Body of pancreas (tissue), 4 donors: ENCODE measurements around the gene HOTAIR. TPM values are rescaled to one million over a fixed set of nuclear protein-coding genes. Genes with fewer than 3 reads are reported as not detected.

Experiments
- ATAC-seq: fragments of 150-250 bp; one replicate; pipeline ENCODE4 v1.9.1; 2016
- DNase-seq, 4 donors: peaks; one replicate each; pipeline ENCODE4 v3.0.0-alpha.2; 2019
- H3K27ac ChIP-seq, 4 donors: fragments of 200-600 bp; sonication (generic); 1 replicate in 3 of 4; 2 replicates in 1 of 4; pipeline versions ENCODE4 v1.5.1 to v1.6.1; 2016 to 2019; ENCODE audit warnings: mild to moderate bottlenecking in 1 of 4, mixed read lengths in 1 of 4, moderate library complexity in 1 of 4
- H3K27me3 ChIP-seq, 2 donors: fragments of 200-600 bp; sonication (generic); one replicate each; pipeline ENCODE4 v1.6.0; 2016; ENCODE audit warnings: mild to moderate bottlenecking in 1 of 2
- H3K36me3 ChIP-seq, 2 donors: fragments of 200-600 bp; sonication (generic); replicated peaks in 1 of 2; 2 replicates each; pipeline ENCODE4 v1.5.1; 2016; ENCODE audit warnings: low read depth in 2 of 2; ENCODE audit not compliant: insufficient read depth in 1 of 2
- H3K4me1 ChIP-seq: fragments of 200-600 bp; sonication (generic); one replicate; pipeline ENCODE4 v1.6.0; 2016
- H3K4me3 ChIP-seq, 2 donors: fragments of 200-600 bp; sonication (generic); 1 replicate in 1 of 2; 2 replicates in 1 of 2; pipeline ENCODE4 v1.5.1; 2016 to 2019
- H3K9me3 ChIP-seq, 3 donors: fragments of 200-600 bp; sonication (generic); 1 replicate in 2 of 3; 2 replicates in 1 of 3; pipeline ENCODE4 v1.5.1; 2016
- POLR2A ChIP-seq, 3 donors: fragments of 450-650 bp; IDR thresholded peaks; one replicate each; pipeline ENCODE4 v1.6.1; 2016; ENCODE audit warnings: antibody characterized with exemption in 3 of 3, mild to moderate bottlenecking in 2 of 3
- WGBS, 2 donors: methylation state at CpG; one replicate each; pipeline ENCODE4 v1.1.5; 2017; 5-methylcytosine and 5-hydroxymethylcytosine counted together
- intact Hi-C: fragments of 100-400 bp; cut with DNase I; formaldehyde crosslinking; loops from one replicate; pipeline ENCODE4 v1.15.1; 2023
- total RNA-seq, 2 donors: library from RNA; depleted of rRNA; stranded (reverse); fragments of >200 nt; gene quantifications; one replicate each; pipeline ENCODE4 v1.1.0, GENCODE V29; 2016
- TF ChIP-seq, protein P1 (sequence below), 7 experiments: fragments of 450-650 bp in 4 of 7; fragments of 200-600 bp in 3 of 7; sonication (generic) in 3 of 7; IDR thresholded peaks; one replicate each; pipeline ENCODE4 v1.5.1; 2016 to 2019; ENCODE audit warnings: antibody characterized with exemption in 7 of 7

The HOTAIR gene
- total RNA-seq, 2 donors from 2014 or later = not detected

DNA sequence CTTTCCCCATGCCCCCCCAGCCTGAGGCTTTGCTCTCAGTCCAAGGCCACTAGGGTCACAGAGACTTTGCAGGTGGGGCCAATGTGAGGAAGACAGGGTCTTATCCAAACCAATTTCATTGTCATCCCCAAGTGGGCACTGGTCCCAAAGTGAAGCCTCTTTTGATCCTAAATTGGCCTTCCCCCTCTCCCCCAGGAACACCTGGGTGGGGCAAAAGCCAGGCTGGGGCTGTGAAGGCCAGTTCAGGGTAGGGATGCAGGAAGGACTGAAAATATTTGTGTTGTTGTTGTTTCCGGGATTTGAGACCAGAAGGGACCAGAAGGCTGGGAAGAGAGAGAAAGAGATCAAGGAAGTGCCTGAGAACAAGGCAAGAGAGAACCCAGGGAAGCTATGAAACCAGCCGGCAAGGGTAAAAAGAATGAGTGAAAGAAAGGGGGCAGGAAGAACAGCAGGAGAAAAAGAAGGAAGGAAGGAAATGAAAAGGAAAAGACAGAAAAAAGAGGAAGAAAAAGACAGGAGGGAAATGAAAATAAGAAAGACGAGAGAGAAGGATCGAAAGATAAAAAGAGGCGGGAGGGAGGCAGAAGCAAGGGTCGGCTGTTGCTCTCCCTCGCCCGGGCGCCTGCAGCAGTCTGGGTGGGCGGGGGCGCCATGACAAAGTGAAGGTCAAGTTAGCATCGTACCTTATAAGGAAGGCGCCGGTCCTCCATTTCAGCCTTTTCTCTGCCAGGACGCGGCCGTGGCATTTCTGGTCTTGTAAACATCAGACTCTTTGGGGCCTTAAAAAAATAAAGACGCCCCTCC lies 9.3 kb downstream of the HOTAIR start:
- no peaks in the 10 kb centered on the region for H3K36me3 ChIP-seq
- no peak overlapping the region for H3K27ac ChIP-seq
- WGBS, 2 donors = 2 to 7% methylated on average over 18 of the region's 18 CpGs
- TF ChIP-seq POLR2A (IDR thresholded peaks at IDR 0.05) = no peak
- TF ChIP-seq, protein P1, sequence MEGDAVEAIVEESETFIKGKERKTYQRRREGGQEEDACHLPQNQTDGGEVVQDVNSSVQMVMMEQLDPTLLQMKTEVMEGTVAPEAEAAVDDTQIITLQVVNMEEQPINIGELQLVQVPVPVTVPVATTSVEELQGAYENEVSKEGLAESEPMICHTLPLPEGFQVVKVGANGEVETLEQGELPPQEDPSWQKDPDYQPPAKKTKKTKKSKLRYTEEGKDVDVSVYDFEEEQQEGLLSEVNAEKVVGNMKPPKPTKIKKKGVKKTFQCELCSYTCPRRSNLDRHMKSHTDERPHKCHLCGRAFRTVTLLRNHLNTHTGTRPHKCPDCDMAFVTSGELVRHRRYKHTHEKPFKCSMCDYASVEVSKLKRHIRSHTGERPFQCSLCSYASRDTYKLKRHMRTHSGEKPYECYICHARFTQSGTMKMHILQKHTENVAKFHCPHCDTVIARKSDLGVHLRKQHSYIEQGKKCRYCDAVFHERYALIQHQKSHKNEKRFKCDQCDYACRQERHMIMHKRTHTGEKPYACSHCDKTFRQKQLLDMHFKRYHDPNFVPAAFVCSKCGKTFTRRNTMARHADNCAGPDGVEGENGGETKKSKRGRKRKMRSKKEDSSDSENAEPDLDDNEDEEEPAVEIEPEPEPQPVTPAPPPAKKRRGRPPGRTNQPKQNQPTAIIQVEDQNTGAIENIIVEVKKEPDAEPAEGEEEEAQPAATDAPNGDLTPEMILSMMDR (IDR thresholded peaks at IDR 0.05) = no peak
- ATAC-seq = no peak
- peaks cover 20% of the 10 kb centered on the region for H3K4me1 ChIP-seq
- no peaks in the 10 kb centered on the region for H3K9me3 ChIP-seq
- no peak for DNase-seq
- no peak overlapping the region for H3K4me3 ChIP-seq
- H3K27me3 ChIP-seq = peaks cover 0 to 86% of the 10 kb centered on the region in 2 donors
- intact Hi-C loops = no loop called here

DNA sequence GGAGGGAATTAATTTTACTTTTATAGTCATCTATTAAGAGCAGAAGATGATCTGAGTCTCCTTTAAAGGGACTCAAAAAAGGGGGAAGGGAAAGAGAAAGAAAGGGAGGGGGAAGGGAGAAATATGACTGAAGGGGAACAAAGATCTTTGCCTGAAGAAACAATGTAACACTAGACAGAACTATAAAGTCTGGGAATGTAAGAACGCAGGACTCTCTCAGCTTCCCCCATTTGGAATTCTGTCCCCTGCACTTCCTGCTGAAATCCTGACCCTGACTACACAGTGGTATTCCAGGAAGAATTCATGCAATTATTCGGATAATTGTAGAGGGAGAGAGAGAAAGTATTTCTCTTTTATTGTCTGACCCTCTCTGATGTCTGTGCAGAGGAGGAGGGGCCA lies 10.4 kb downstream of the HOTAIR start:
- peaks cover 21% of the 10 kb centered on the region for H3K4me1 ChIP-seq
- H3K27ac ChIP-seq = no peak overlapping the region
- TF ChIP-seq POLR2A (IDR thresholded peaks at IDR 0.05) = no peak
- TF ChIP-seq, protein P1 (IDR thresholded peaks at IDR 0.05) = no peak
- no peak for DNase-seq
- no peaks in the 10 kb centered on the region for H3K9me3 ChIP-seq
- no peak for ATAC-seq
- H3K27me3 ChIP-seq = peaks cover 0 to 85% of the 10 kb centered on the region in 2 donors
- intact Hi-C loops = no loop called here
- WGBS, 2 donors = 15 to 26% methylated on average over 2 of the region's 2 CpGs
- no peak overlapping the region for H3K4me3 ChIP-seq
- no peaks in the 10 kb centered on the region for H3K36me3 ChIP-seq

GRCh38 chr12:53963434-53964314 lies 11.1 kb downstream of the HOTAIR start:
- 8 to 11% methylated on average over 38 of the region's 38 CpGs for WGBS, 2 donors
- H3K27me3 ChIP-seq = peaks cover 0 to 79% of the 10 kb centered on the region in 2 donors
- TF ChIP-seq, protein P1 (IDR thresholded peaks at IDR 0.05) = no peak
- TF ChIP-seq POLR2A (IDR thresholded peaks at IDR 0.05) = no peak

GRCh38 chr12:53963005-53963404 lies 11.7 kb downstream of the HOTAIR start:
- WGBS, 2 donors = 28 to 31% methylated on average over 7 of the region's 7 CpGs
- no peak for ATAC-seq
- H3K27ac ChIP-seq = no peak overlapping the region
- H3K27me3 ChIP-seq = peaks cover 0 to 77% of the 10 kb centered on the region in 2 donors
- no peaks in the 10 kb centered on the region for H3K36me3 ChIP-seq
- intact Hi-C loops = no loop called here
- H3K9me3 ChIP-seq = no peaks in the 10 kb centered on the region
- H3K4me3 ChIP-seq = no peak overlapping the region
- no peak for DNase-seq
- H3K4me1 ChIP-seq = peaks cover 21% of the 10 kb centered on the region
- TF ChIP-seq, protein P1 (IDR thresholded peaks at IDR 0.05) = no peak
- no peak for TF ChIP-seq POLR2A (IDR thresholded peaks at IDR 0.05)

More at GRCh38 chr12:53963434-53964314, 11.1 kb downstream of the HOTAIR start:
- no peak overlapping the region for H3K27ac ChIP-seq
- no peak for DNase-seq
- H3K4me3 ChIP-seq = no peak overlapping the region
- intact Hi-C loops = no loop called here
- no peak for ATAC-seq
- peaks cover 21% of the 10 kb centered on the region for H3K4me1 ChIP-seq
- no peaks in the 10 kb centered on the region for H3K36me3 ChIP-seq
- no peaks in the 10 kb centered on the region for H3K9me3 ChIP-seq
